GM12891 (cell line): Measurements from ENCODE around the gene HUWE1.

ENCODE experiments used
- POLR2A ChIP-seq: IDR thresholded peaks from 2 replicates; pipeline ENCODE4 v1.6.1; 2011; ENCODE audit warnings: low read depth, low read length, control low read depth
- TAF1 ChIP-seq: IDR thresholded peaks from 2 replicates; pipeline ENCODE4 v1.6.1; 2011; ENCODE audit warnings: low read depth, low read length, control low read depth

DNA sequence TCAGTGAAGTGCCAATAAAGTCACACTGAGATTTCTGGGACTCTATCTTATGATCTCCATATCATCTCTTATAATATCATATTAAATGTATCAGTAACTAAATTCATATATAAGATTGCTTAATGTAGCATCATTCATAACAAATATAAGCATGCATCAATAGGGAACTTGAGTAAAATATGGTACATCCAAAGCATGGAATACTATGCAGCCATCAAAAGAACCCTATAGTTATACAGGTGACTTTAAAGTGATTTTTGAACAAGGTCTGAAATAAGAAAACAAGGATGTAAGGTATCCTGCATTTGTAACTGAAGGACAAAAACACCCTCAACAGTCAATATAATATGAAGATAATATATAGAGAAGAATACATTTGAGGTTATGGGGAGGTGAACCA is 47.3 kb downstream of the HUWE1 start:
- TF ChIP-seq TAF1, result no peak
- no peak for TF ChIP-seq POLR2A
